Mesodermal cell (in vitro differentiated cells): ENCODE results near the gene RSPH9. TPM values are rescaled to one million over a fixed set of nuclear protein-coding genes. Genes with fewer than 3 reads are reported as not detected.

Experiments used
- H3K27ac ChIP-seq: 2 replicates; pipeline ENCODE4 v1.7.0; 2013; ENCODE audit warnings: mild to moderate bottlenecking, low read depth, low read length, moderate library complexity; ENCODE audit not compliant: severe bottlenecking
- H3K36me3 ChIP-seq: 2 replicates; pipeline ENCODE4 v1.7.1; 2013; ENCODE audit warnings: mild to moderate bottlenecking, low read length, moderate library complexity; ENCODE audit not compliant: control insufficient read depth, insufficient read depth
- H3K4me1 ChIP-seq: one replicate; pipeline ENCODE4 v1.7.1; 2013; ENCODE audit warnings: mild to moderate bottlenecking, low read length; ENCODE audit not compliant: insufficient read depth, control insufficient read depth, poor library complexity, severe bottlenecking
- H3K4me3 ChIP-seq: 2 replicates; pipeline ENCODE4 v1.7.0; 2013; ENCODE audit warnings: low read length, control low read depth, mild to moderate bottlenecking; ENCODE audit not compliant: insufficient read depth, poor library complexity, severe bottlenecking; ENCODE audit errors: extremely low read depth
- H3K9me3 ChIP-seq: 2 replicates; pipeline ENCODE4 v1.7.1; 2013; ENCODE audit warnings: mild to moderate bottlenecking, low read length, moderate library complexity; ENCODE audit not compliant: control insufficient read depth
- WGBS, 2 experiments: methylation state at CpG; one replicate each; pipeline ENCODE4 v1.1.5; 2013; ENCODE audit warnings: missing lambda C conversion rate in 2 of 2; ENCODE audit not compliant: insufficient coverage in 2 of 2; 5-methylcytosine and 5-hydroxymethylcytosine counted together
- polyA plus RNA-seq, 2 experiments: library from polyadenylated mRNA; stranded (reverse); fragments of 50-300 nt; gene quantifications; one replicate each; pipeline ENCODE4 v1.2.3, GENCODE V29; 2013

Gene RSPH9, protein sequence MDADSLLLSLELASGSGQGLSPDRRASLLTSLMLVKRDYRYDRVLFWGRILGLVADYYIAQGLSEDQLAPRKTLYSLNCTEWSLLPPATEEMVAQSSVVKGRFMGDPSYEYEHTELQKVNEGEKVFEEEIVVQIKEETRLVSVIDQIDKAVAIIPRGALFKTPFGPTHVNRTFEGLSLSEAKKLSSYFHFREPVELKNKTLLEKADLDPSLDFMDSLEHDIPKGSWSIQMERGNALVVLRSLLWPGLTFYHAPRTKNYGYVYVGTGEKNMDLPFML
- 0.96 TPM for polyA plus RNA-seq (2013, experiment 1 of 2)
- polyA plus RNA-seq (2013, experiment 2 of 2), result 1.0 TPM

DNA sequence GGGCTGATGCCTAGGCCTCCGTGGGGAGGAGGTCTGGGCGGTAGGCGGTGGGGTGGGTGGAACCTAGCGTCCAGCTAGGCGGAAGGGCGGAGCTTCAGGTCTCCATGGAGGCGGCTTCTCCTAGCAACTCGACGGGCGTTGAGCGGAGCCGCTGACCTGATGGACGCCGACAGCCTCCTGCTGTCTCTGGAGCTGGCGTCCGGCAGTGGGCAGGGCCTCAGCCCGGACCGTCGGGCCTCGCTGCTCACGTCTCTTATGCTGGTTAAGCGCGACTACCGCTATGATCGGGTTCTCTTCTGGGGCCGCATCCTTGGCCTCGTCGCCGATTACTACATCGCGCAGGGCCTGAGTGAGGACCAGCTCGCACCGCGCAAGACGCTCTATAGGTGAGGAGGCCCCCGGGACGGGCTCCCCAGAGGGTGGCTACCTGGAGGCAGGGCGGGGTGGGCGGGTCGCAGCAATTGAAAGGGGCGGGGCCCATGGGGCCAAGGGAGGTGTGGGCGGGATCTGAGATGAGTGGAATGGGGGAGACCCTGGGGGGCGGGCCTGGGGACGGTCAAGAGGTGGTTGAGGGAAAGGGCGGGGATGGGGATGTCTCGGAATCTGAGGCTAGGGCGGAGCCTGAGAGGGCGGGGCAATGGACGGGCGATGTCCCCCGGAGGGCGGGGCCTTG is at the start of gene RSPH9:
TSS of gene RSPH9 (plus strand) at position 97 of the 673 bp plus-strand sequence. CDS start at position 160, 63 bp downstream.
- Histone ChIP-seq H3K4me1 (peaks cover 14% of the 10 kb centered on the region), H3K36me3 (peaks cover 32% of the 10 kb centered on the region), H3K4me3 (peak within 1 kb of the TSS; percentile 46), H3K27ac (peak within 1 kb of the TSS; percentile 62), H3K9me3 (no peaks in the 10 kb centered on the region)
- 1 to 4% methylated on average over 23 to 44 of the region's 52 CpGs for WGBS, 2 experiments

GRCh38 chr6:43600595-43600994 is 44.2 kb upstream of the RSPH9 start:
- Histone ChIP-seq H3K4me3 (no peak overlapping the region), H3K36me3 (peaks cover 74% of the 10 kb centered on the region), H3K9me3 (no peaks in the 10 kb centered on the region), H3K4me1 (no peaks in the 10 kb centered on the region), H3K27ac (no peak overlapping the region)
- WGBS, 2 experiments, result 94 to 96% methylated on average over 2 of the region's 2 CpGs

DNA sequence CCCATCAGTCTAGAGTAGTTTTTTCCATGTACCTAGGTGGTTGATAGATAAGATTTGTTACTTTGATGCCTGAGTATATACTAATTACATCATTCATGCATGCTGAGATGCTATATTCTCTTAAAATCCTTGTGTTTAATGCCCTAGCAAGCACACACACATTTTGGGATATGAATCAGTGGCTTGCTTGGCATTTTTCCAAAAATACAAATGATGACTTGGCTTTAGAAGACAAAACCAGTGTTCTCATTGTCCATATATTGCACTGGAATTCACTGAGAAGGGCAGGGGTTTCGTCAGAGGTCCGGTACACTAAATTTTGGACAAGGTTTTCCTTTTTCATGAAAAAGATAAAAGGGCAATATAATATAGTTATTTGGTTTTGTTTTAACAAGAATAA is 40.7 kb upstream of the RSPH9 start:
- Histone ChIP-seq H3K9me3 (no peaks in the 10 kb centered on the region), H3K4me1 (no peaks in the 10 kb centered on the region), H3K27ac (no peak overlapping the region), H3K36me3 (peaks cover 77% of the 10 kb centered on the region), H3K4me3 (no peak overlapping the region)
- WGBS, 2 experiments, result 100% methylated on average over 1 of the region's 2 CpGs; no CpG with 5 or more reads in 1 of the 2 experiments

DNA sequence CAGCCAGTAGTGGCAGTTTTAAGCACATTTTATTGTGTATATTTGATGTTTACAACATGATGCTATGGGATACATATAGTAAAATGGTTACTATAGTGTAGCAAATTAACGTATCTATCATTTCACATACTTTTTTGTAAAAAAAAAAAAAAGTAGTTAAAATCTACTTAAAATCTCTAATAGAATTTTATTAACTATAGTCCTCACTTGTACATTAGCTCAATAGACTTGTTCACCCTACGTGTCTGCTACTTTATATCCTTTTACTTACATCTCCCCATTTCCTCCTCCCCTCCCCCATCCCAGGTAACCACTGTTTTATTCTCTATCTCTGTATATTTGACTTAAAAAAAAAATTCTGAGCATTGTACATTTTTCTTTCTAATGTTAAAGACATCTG is 38.8 kb upstream of the RSPH9 start:
- peaks cover 81% of the 10 kb centered on the region for H3K36me3 ChIP-seq

DNA sequence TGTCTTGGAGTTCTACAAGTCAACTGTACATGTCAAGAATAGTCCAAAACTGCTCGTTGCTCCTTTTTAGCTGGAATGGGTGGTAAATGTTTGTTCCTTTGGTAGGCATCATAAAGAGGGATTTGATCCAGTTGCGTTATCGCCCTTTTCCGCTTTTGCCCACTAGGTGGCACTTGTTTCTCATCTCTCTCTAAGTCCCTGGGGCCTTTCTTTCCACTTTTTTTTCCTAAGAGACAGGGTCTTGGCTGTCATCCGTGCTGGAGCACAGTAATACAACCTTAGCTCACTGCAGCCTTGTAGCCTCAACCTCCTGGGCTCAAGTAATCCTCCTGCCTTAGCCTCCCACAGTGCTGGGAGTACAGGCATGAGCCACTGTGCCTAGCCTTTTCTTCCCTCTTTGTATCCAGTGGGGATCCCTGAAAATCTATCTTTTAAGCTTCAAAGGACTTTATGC is 36.5 kb upstream of the RSPH9 start:
- Histone ChIP-seq H3K4me3 (no peak overlapping the region), H3K4me1 (no peaks in the 10 kb centered on the region), H3K9me3 (no peaks in the 10 kb centered on the region), H3K27ac (no peak overlapping the region), H3K36me3 (peaks cover 79% of the 10 kb centered on the region)
- WGBS, 2 experiments, result 4 to 5% methylated on average over 4 to 5 of the region's 5 CpGs

More for the DNA sequence above, 38.8 kb upstream of the RSPH9 start:
- Histone ChIP-seq H3K27ac (no peak overlapping the region), H3K4me3 (no peak overlapping the region), H3K9me3 (no peaks in the 10 kb centered on the region), H3K4me1 (no peaks in the 10 kb centered on the region)
- WGBS, 2 experiments, result no CpG with 5 or more reads among the region's 2 CpGs

- no peaks in the 10 kb centered on the region for H3K9me3 ChIP-seq
- no peak overlapping the region for H3K4me3 ChIP-seq
- peaks cover 79% of the 10 kb centered on the region for H3K36me3 ChIP-seq
- no peaks in the 10 kb centered on the region for H3K4me1 ChIP-seq
- WGBS, 2 experiments, result no CpG with 5 or more reads among the region's 1 CpG
- no peak overlapping the region for H3K27ac ChIP-seq
These were observed 36.0 kb upstream of the RSPH9 start for GRCh38 chr6:43608807-43609206.

DNA sequence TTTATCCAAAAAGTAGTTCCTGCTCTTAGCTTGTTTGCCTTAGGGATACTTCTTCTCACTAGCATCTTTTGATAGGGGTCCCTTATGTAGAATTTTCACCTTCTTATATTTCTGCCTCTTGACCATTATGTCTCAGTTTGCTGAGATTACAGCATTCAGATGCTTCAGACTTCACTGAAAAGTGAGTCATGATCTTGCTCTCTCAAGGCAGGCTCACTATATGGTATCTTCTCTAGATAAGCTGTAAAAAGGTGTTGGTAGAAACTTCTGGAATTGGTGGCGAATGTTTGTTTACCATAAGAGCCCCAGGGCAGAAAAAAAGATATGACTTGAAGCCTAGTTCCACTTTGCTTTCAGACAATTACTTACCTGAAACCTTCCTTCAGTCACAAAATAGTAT is 35.4 kb upstream of the RSPH9 start:
- Histone ChIP-seq H3K9me3 (no peaks in the 10 kb centered on the region), H3K27ac (no peak overlapping the region), H3K4me3 (no peak overlapping the region), H3K36me3 (peaks cover 79% of the 10 kb centered on the region), H3K4me1 (no peaks in the 10 kb centered on the region)
- WGBS, 2 experiments, result no CpG with 5 or more reads among the region's 1 CpG

- no peaks in the 10 kb centered on the region for H3K4me1 ChIP-seq
- no peak overlapping the region for H3K4me3 ChIP-seq
- peaks cover 79% of the 10 kb centered on the region for H3K36me3 ChIP-seq
- WGBS, 2 experiments, result 92% methylated on average over 5 of the region's 5 CpGs
- H3K27ac ChIP-seq, result no peak overlapping the region
- no peaks in the 10 kb centered on the region for H3K9me3 ChIP-seq
These were observed 34.4 kb upstream of the RSPH9 start for GRCh38 chr6:43610431-43610830.

- Histone ChIP-seq H3K9me3 (no peaks in the 10 kb centered on the region), H3K4me3 (no peak overlapping the region), H3K36me3 (peaks cover 82% of the 10 kb centered on the region), H3K27ac (peak overlapping the region; percentile 5), H3K4me1 (no peaks in the 10 kb centered on the region)
- WGBS, 2 experiments, result 96% methylated on average over 5 to 6 of the region's 6 CpGs
These were observed 31.0 kb upstream of the RSPH9 start for GRCh38 chr6:43613721-43614395.

- H3K9me3 ChIP-seq, result no peaks in the 10 kb centered on the region
- H3K36me3 ChIP-seq, result peaks cover 86% of the 10 kb centered on the region
- no peaks in the 10 kb centered on the region for H3K4me1 ChIP-seq
- no peak overlapping the region for H3K4me3 ChIP-seq
- 100% methylated on average over 1 to 2 of the region's 3 CpGs for WGBS, 2 experiments
- no peak overlapping the region for H3K27ac ChIP-seq
These were observed 30.5 kb upstream of the RSPH9 start for GRCh38 chr6:43614396-43614730.
